ENCODE results near the gene ARFGEF3.

Gene ARFGEF3

GRCh38 chr6:138215093-138215782 is 53.5 kb downstream of the ARFGEF3 start:
- Mint-ChIP-seq H3K36me3 (ENCODE audit: low read depth) (no peaks in the 10 kb centered on the region), H3K4me3 (no peak overlapping the region), H3K27ac (no peak overlapping the region), H3K9me3 (no peaks in the 10 kb centered on the region), H3K27me3 (peaks cover 24% of the 10 kb centered on the region), H3K4me1 (no peaks in the 10 kb centered on the region)
- ATAC-seq (no peak), DNase-seq (no peak)

GRCh38 chr6:138218449-138218848 is 56.7 kb downstream of the ARFGEF3 start, which contains the start of gene PBOV1:
Gene PBOV1 (minus strand): TSS chr6:138218491. CDS start chr6:138218395, 96 bp downstream.
- H3K27ac Mint-ChIP-seq = no peak within 1 kb of the TSS
- H3K36me3 Mint-ChIP-seq (ENCODE audit: low read depth) = no peaks in the 10 kb centered on the region
- DNase-seq = no peak
- H3K4me1 Mint-ChIP-seq = no peaks in the 10 kb centered on the region
- no peaks in the 10 kb centered on the region for H3K9me3 Mint-ChIP-seq
- H3K4me3 Mint-ChIP-seq = no peak within 1 kb of the TSS
- H3K27me3 Mint-ChIP-seq = peaks cover 24% of the 10 kb centered on the region
- no peak for ATAC-seq

GRCh38 chr6:138219398-138219797 is 57.7 kb downstream of the ARFGEF3 start:
- Mint-ChIP-seq H3K4me1 (no peaks in the 10 kb centered on the region), H3K27me3 (peaks cover 23% of the 10 kb centered on the region), H3K9me3 (no peaks in the 10 kb centered on the region), H3K27ac (no peak overlapping the region), H3K4me3 (no peak overlapping the region), H3K36me3 (ENCODE audit: low read depth) (no peaks in the 10 kb centered on the region)
- DNase-seq (no peak), ATAC-seq (no peak)

GRCh38 chr6:138219901-138220300 is 58.2 kb downstream of the ARFGEF3 start:
- Mint-ChIP-seq H3K9me3 (no peaks in the 10 kb centered on the region), H3K4me1 (no peaks in the 10 kb centered on the region), H3K36me3 (ENCODE audit: low read depth) (no peaks in the 10 kb centered on the region), H3K27ac (no peak overlapping the region), H3K27me3 (peaks cover 23% of the 10 kb centered on the region), H3K4me3 (no peak overlapping the region)
- ATAC-seq (no peak), DNase-seq (no peak)

GRCh38 chr6:138222901-138223546 is 61.3 kb downstream of the ARFGEF3 start:
- H3K9me3 Mint-ChIP-seq = no peaks in the 10 kb centered on the region
- no peak for DNase-seq
- H3K36me3 Mint-ChIP-seq (ENCODE audit: low read depth) = no peaks in the 10 kb centered on the region
- H3K27ac Mint-ChIP-seq = no peak overlapping the region
- no peak overlapping the region for H3K4me3 Mint-ChIP-seq
- H3K27me3 Mint-ChIP-seq = peaks cover 12% of the 10 kb centered on the region
- H3K4me1 Mint-ChIP-seq = no peaks in the 10 kb centered on the region
- ATAC-seq = no peak

- peaks cover 11% of the 10 kb centered on the region for H3K27me3 Mint-ChIP-seq
- no peaks in the 10 kb centered on the region for H3K9me3 Mint-ChIP-seq
- no peak for DNase-seq
- no peaks in the 10 kb centered on the region for H3K36me3 Mint-ChIP-seq (ENCODE audit: low read depth)
- H3K4me1 Mint-ChIP-seq = no peaks in the 10 kb centered on the region
- no peak overlapping the region for H3K4me3 Mint-ChIP-seq
- no peak for ATAC-seq
- no peak overlapping the region for H3K27ac Mint-ChIP-seq
These were observed 64.2 kb downstream of the ARFGEF3 start for GRCh38 chr6:138225953-138226352.

- DNase-seq (no peak), ATAC-seq (no peak)
- Mint-ChIP-seq H3K9me3 (no peaks in the 10 kb centered on the region), H3K27ac (no peak overlapping the region), H3K4me1 (no peaks in the 10 kb centered on the region), H3K27me3 (peaks cover 9% of the 10 kb centered on the region), H3K4me3 (no peak overlapping the region), H3K36me3 (ENCODE audit: low read depth) (no peaks in the 10 kb centered on the region)
These were observed 65.1 kb downstream of the ARFGEF3 start for GRCh38 chr6:138226700-138227315.

- H3K27me3 Mint-ChIP-seq = peaks cover 9% of the 10 kb centered on the region
- no peak overlapping the region for H3K27ac Mint-ChIP-seq
- H3K36me3 Mint-ChIP-seq (ENCODE audit: low read depth) = no peaks in the 10 kb centered on the region
- H3K4me1 Mint-ChIP-seq = no peaks in the 10 kb centered on the region
- no peaks in the 10 kb centered on the region for H3K9me3 Mint-ChIP-seq
- no peak for ATAC-seq
- no peak for DNase-seq
- no peak overlapping the region for H3K4me3 Mint-ChIP-seq
These were observed 65.6 kb downstream of the ARFGEF3 start for GRCh38 chr6:138227316-138227781.

- ATAC-seq = no peak
- Mint-ChIP-seq H3K4me1 (no peaks in the 10 kb centered on the region), H3K36me3 (ENCODE audit: low read depth) (no peaks in the 10 kb centered on the region), H3K27ac (no peak overlapping the region), H3K4me3 (no peak overlapping the region), H3K9me3 (no peaks in the 10 kb centered on the region), H3K27me3 (peaks cover 10% of the 10 kb centered on the region)
- DNase-seq = no peak
These were observed 67.3 kb downstream of the ARFGEF3 start for GRCh38 chr6:138229072-138229471.

GRCh38 chr6:138229663-138230179 is 68.0 kb downstream of the ARFGEF3 start:
- Mint-ChIP-seq H3K27ac (no peak overlapping the region), H3K27me3 (peaks cover 10% of the 10 kb centered on the region), H3K9me3 (no peaks in the 10 kb centered on the region), H3K36me3 (ENCODE audit: low read depth) (no peaks in the 10 kb centered on the region), H3K4me1 (no peaks in the 10 kb centered on the region), H3K4me3 (no peak overlapping the region)
- ATAC-seq (no peak), DNase-seq (no peak)

- Mint-ChIP-seq H3K9me3 (no peaks in the 10 kb centered on the region), H3K4me1 (no peaks in the 10 kb centered on the region), H3K27me3 (peaks cover 10% of the 10 kb centered on the region), H3K36me3 (ENCODE audit: low read depth) (no peaks in the 10 kb centered on the region), H3K4me3 (no peak overlapping the region), H3K27ac (no peak overlapping the region)
- DNase-seq (no peak), ATAC-seq (no peak)
These were observed 68.5 kb downstream of the ARFGEF3 start for GRCh38 chr6:138230221-138230620.

GRCh38 chr6:138230759-138231380 is 69.1 kb downstream of the ARFGEF3 start:
- Mint-ChIP-seq H3K4me1 (no peaks in the 10 kb centered on the region), H3K36me3 (ENCODE audit: low read depth) (no peaks in the 10 kb centered on the region), H3K27ac (no peak overlapping the region), H3K4me3 (no peak overlapping the region), H3K9me3 (no peaks in the 10 kb centered on the region), H3K27me3 (peaks cover 10% of the 10 kb centered on the region)
- DNase-seq (no peak), ATAC-seq (no peak)

GRCh38 chr6:138231381-138231886 is 69.7 kb downstream of the ARFGEF3 start:
- ATAC-seq = no peak
- H3K27me3 Mint-ChIP-seq = peaks cover 10% of the 10 kb centered on the region
- H3K9me3 Mint-ChIP-seq = no peaks in the 10 kb centered on the region

GRCh38 chr6:138234363-138234762 is 72.6 kb downstream of the ARFGEF3 start:
- Mint-ChIP-seq H3K4me3 (no peak overlapping the region), H3K9me3 (no peaks in the 10 kb centered on the region), H3K4me1 (no peaks in the 10 kb centered on the region), H3K27ac (no peak overlapping the region), H3K36me3 (ENCODE audit: low read depth) (no peaks in the 10 kb centered on the region), H3K27me3 (peaks cover 6% of the 10 kb centered on the region)
- DNase-seq (no peak), ATAC-seq (no peak)

More at GRCh38 chr6:138231381-138231886, 69.7 kb downstream of the ARFGEF3 start:
- no peak for DNase-seq
- Mint-ChIP-seq H3K4me3 (no peak overlapping the region), H3K4me1 (no peaks in the 10 kb centered on the region), H3K36me3 (ENCODE audit: low read depth) (no peaks in the 10 kb centered on the region), H3K27ac (no peak overlapping the region)
